Activated naive CD4-positive, alpha-beta T cell treated with anti-CD3 and anti-CD28 coated beads, Interleukin-2, amount 50 U/mL, for 72 hours (primary cell): ENCODE data around the gene EN1. TPM values are rescaled to one million over a fixed set of nuclear protein-coding genes. Genes with fewer than 3 reads are reported as not detected.

Experiments used
- ATAC-seq, 2 donors: fragments of 150-1000 bp; cut with Tn5 transposase; 2 replicates each; pipeline ENCODE4 v1.10.0; 2021; ENCODE audit warnings: mild to moderate bottlenecking in 2 of 2, moderate library complexity in 2 of 2
- DNase-seq, 2 donors: peaks; one replicate each; pipeline ENCODE4 v3.0.0; 2021 to 2022; ENCODE audit warnings: low spot score in 2 of 2
- H3K27ac Mint-ChIP-seq, 2 donors: one replicate each; pipeline ENCODE4 v1.8.0; 2022; ENCODE audit warnings: mild to moderate bottlenecking in 2 of 2, mixed read lengths in 2 of 2
- H3K36me3 Mint-ChIP-seq, 2 donors: one replicate each; pipeline ENCODE4 v1.8.0; 2022; ENCODE audit warnings: mixed read lengths in 2 of 2
- H3K9me3 Mint-ChIP-seq, 2 donors: one replicate each; pipeline ENCODE4 v1.8.0; 2022; ENCODE audit warnings: mixed read lengths in 2 of 2
- total RNA-seq, 2 donors: library from RNA; stranded (reverse); gene quantifications; one replicate each; pipeline ENCODE4 v1.2.3, GENCODE V29; 2022

Gene EN1
- total RNA-seq, 2 donors from 2014 or later, result not detected

GRCh38 chr2:118814368-118814767 is 33.1 kb downstream of the EN1 start:
- no peak for DNase-seq
- Mint-ChIP-seq H3K36me3 (no peaks in the 10 kb centered on the region), H3K9me3 (no peaks in the 10 kb centered on the region)

GRCh38 chr2:118813601-118814339 is 33.7 kb downstream of the EN1 start:
- no peak for ATAC-seq
- Mint-ChIP-seq H3K27ac (no peak overlapping the region), H3K9me3 (no peaks in the 10 kb centered on the region), H3K36me3 (no peaks in the 10 kb centered on the region)
- DNase-seq, result no peak

More at GRCh38 chr2:118814368-118814767, 33.1 kb downstream of the EN1 start:
- ATAC-seq, result no peak
- no peak overlapping the region for H3K27ac Mint-ChIP-seq

- no peaks in the 10 kb centered on the region for H3K9me3 Mint-ChIP-seq
- DNase-seq (no peak), ATAC-seq (no peak)
- H3K36me3 Mint-ChIP-seq, result no peaks in the 10 kb centered on the region
- H3K27ac Mint-ChIP-seq, result no peak overlapping the region
Observed at GRCh38 chr2:118813111-118813510, 34.3 kb downstream of the EN1 start.

- no peak overlapping the region for H3K27ac Mint-ChIP-seq
- H3K36me3 Mint-ChIP-seq, result no peaks in the 10 kb centered on the region
- no peak for DNase-seq
- no peak for ATAC-seq
- no peaks in the 10 kb centered on the region for H3K9me3 Mint-ChIP-seq
Observed at GRCh38 chr2:118812552-118812951, 34.9 kb downstream of the EN1 start.

- DNase-seq (no peak), ATAC-seq (no peak)
- Mint-ChIP-seq H3K9me3 (no peaks in the 10 kb centered on the region), H3K27ac (no peak overlapping the region), H3K36me3 (peaks cover 0 to under 1% of the 10 kb centered on the region in 2 donors)
Observed at GRCh38 chr2:118811514-118812115, 35.8 kb downstream of the EN1 start.

GRCh38 chr2:118810766-118811165 is 36.7 kb downstream of the EN1 start:
- H3K27ac Mint-ChIP-seq, result no peak overlapping the region
- H3K36me3 Mint-ChIP-seq, result peaks cover 0 to 5% of the 10 kb centered on the region in 2 donors
- DNase-seq (no peak), ATAC-seq (no peak)
- H3K9me3 Mint-ChIP-seq, result no peaks in the 10 kb centered on the region

- H3K36me3 Mint-ChIP-seq, result peaks cover 0 to 5% of the 10 kb centered on the region in 2 donors
- no peaks in the 10 kb centered on the region for H3K9me3 Mint-ChIP-seq
- no peak for DNase-seq
- H3K27ac Mint-ChIP-seq, result no peak overlapping the region
- ATAC-seq, result no peak
Observed at GRCh38 chr2:118808429-118808809, 39.0 kb downstream of the EN1 start.

- no peaks in the 10 kb centered on the region for H3K9me3 Mint-ChIP-seq
- ATAC-seq (no peak), DNase-seq (no peak)
- H3K27ac Mint-ChIP-seq, result no peak overlapping the region
- peaks cover 0 to 5% of the 10 kb centered on the region in 2 donors for H3K36me3 Mint-ChIP-seq
Observed at GRCh38 chr2:118807668-118808428, 39.6 kb downstream of the EN1 start.

- no peak for ATAC-seq
- Mint-ChIP-seq H3K27ac (no peak overlapping the region), H3K36me3 (peaks cover 0 to 5% of the 10 kb centered on the region in 2 donors), H3K9me3 (no peaks in the 10 kb centered on the region)
- no peak for DNase-seq
Observed at GRCh38 chr2:118806797-118807667, 40.4 kb downstream of the EN1 start.

- Mint-ChIP-seq H3K27ac (no peak overlapping the region), H3K9me3 (no peaks in the 10 kb centered on the region), H3K36me3 (peaks cover 0 to 5% of the 10 kb centered on the region in 2 donors)
- DNase-seq (no peak), ATAC-seq (no peak)
Observed at GRCh38 chr2:118805064-118805690, 42.3 kb downstream of the EN1 start.

GRCh38 chr2:118803012-118803411 is 44.4 kb downstream of the EN1 start:
- H3K27ac Mint-ChIP-seq, result no peak overlapping the region
- no peak for DNase-seq
- H3K36me3 Mint-ChIP-seq, result peaks cover 0 to 5% of the 10 kb centered on the region in 2 donors
- no peaks in the 10 kb centered on the region for H3K9me3 Mint-ChIP-seq
- ATAC-seq, result no peak

- DNase-seq, result no peak
- peaks cover 0 to under 1% of the 10 kb centered on the region in 2 donors for H3K36me3 Mint-ChIP-seq
- ATAC-seq, result no peak
- H3K9me3 Mint-ChIP-seq, result peaks cover 0 to 6% of the 10 kb centered on the region in 2 donors
- no peak overlapping the region for H3K27ac Mint-ChIP-seq
Observed at GRCh38 chr2:118801151-118801550, 46.3 kb downstream of the EN1 start.

GRCh38 chr2:118800736-118801135 is 46.7 kb downstream of the EN1 start:
- Mint-ChIP-seq H3K27ac (no peak overlapping the region), H3K36me3 (no peaks in the 10 kb centered on the region), H3K9me3 (peaks cover 0 to 6% of the 10 kb centered on the region in 2 donors)
- ATAC-seq (no peak), DNase-seq (no peak)

GRCh38 chr2:118794546-118794945 is 52.9 kb downstream of the EN1 start:
- no peak for ATAC-seq
- Mint-ChIP-seq H3K27ac (no peak overlapping the region), H3K36me3 (no peaks in the 10 kb centered on the region)

More at GRCh38 chr2:118794546-118794945, 52.9 kb downstream of the EN1 start:
- H3K9me3 Mint-ChIP-seq, result peaks cover 0 to 6% of the 10 kb centered on the region in 2 donors
- DNase-seq, result no peak
